ENCODE measurements around the gene ADAM17. TPM values are rescaled to one million over a fixed set of nuclear protein-coding genes. Genes with fewer than 3 reads are reported as not detected.

The ADAM17 gene
- total and polyA plus RNA-seq, 7 experiments from 2014 or later, result 9.3 to 45.2 (median 24.6) TPM

DNA sequence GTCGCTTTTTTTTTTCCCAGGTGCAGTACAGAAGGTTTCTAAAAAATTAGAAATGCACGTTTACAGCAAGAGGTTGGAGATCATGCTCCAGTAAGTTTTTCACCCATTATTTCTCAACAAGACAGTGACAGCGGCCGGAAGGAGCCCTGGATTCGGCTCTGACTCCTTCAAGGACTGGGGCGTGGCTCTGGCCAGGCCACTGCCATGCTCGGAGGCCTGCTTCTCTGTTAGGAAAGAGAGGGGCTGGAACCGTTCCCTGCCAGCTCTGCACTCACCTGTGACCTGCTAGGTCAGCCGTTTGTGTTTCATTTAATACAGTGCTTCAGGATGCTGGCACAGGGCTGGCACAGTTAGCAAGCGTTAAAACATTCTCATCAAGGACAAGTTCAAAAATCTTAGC, 87.9 kb downstream of the ADAM17 start:
- Histone ChIP-seq H3K27ac (ENCODE audit: low read depth, low read length) (no peak overlapping the region), H3K4me1 (ENCODE audit: control insufficient read depth in 2 of 2, insufficient read depth in 2 of 2, low read length in 2 of 2) (no peaks in the 10 kb centered on the region), H3K27me3 (ENCODE audit: control insufficient read depth in 2 of 2, insufficient read depth in 2 of 2, low read length in 2 of 2) (no peaks in the 10 kb centered on the region), H3K4me3 (ENCODE audit: low read length) (no peak overlapping the region), H3K36me3 (ENCODE audit: control insufficient read depth in 2 of 3, insufficient read depth in 3 of 3, low read length in 3 of 3) (peaks cover 0 to 23% (median 0%) of the 10 kb centered on the region in 3 experiments), H3K9me3 (ENCODE audit: control insufficient read depth in 2 of 3, low read length in 3 of 3) (no peaks in the 10 kb centered on the region)
- Mint-ChIP-seq H3K27me3 (no peaks in the 10 kb centered on the region), H3K4me1 (peaks cover 0 to 14% (median 2%) of the 10 kb centered on the region in 7 donors), H3K36me3 (peaks cover 4 to 29% (median 16%) of the 10 kb centered on the region in 5 donors), H3K4me3 (no peak overlapping the region), H3K9me3 (no peaks in the 10 kb centered on the region), H3K27ac (no peak overlapping the region)
- no peak for DNase-seq
- intact Hi-C loops (cut with micrococcal nuclease), result no loop called here
- no peak for ATAC-seq
- ChIA-PET CTCF (no interaction called here), POLR2A (interaction anchor here (1.5 kb wide), 1 partner anchor 43 kb away, joined by 3 read pairs; no protein-coding TSS in a partner anchor)

DNA sequence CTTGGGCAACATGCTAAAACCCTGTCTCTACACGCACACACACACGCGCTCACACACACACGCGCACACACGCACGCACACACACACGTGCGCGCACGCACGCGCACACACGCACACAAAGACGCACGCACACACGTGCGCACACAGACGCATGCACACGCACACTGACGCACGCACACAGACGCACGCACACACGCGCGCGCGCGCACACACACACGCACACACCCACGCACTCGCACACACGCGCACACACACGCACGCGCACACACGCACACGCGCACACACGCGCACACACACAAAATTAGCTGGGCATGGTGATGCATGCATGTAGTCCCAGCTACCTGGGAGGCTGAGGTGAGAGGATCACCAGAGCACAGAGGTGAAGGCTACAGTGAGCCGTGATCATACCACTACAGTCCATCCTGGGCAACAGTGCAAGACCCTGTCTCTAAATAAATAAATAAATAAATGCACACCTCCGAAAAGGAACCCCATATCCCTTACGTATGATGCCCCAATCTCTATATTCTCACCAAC, 89.4 kb downstream of the ADAM17 start:
- H3K27me3 ChIP-seq (ENCODE audit: control insufficient read depth in 2 of 2, insufficient read depth in 2 of 2, low read length in 2 of 2), result no peaks in the 10 kb centered on the region
- H3K27ac ChIP-seq (ENCODE audit: low read depth, low read length), result no peak overlapping the region
- Mint-ChIP-seq H3K36me3 (peaks cover 4 to 28% (median 17%) of the 10 kb centered on the region in 5 donors), H3K27ac (peak overlapping the region in 1 of 9 donors; percentile 34), H3K4me3 (no peak overlapping the region), H3K27me3 (no peaks in the 10 kb centered on the region), H3K4me1 (peaks cover 0 to 14% (median 0%) of the 10 kb centered on the region in 7 donors), H3K9me3 (no peaks in the 10 kb centered on the region)
- POLR2A ChIA-PET, result no interaction called here
- no peaks in the 10 kb centered on the region for H3K9me3 ChIP-seq (ENCODE audit: control insufficient read depth in 2 of 3, low read length in 3 of 3)
- no peak for ATAC-seq
- H3K36me3 ChIP-seq (ENCODE audit: control insufficient read depth in 2 of 3, insufficient read depth in 3 of 3, low read length in 3 of 3), result peaks cover 0 to 30% (median 0%) of the 10 kb centered on the region in 3 experiments
- intact Hi-C loops (cut with micrococcal nuclease), result no loop called here
- CTCF ChIA-PET, result no interaction called here
- H3K4me3 ChIP-seq (ENCODE audit: low read length), result no peak overlapping the region
- no peaks in the 10 kb centered on the region for H3K4me1 ChIP-seq (ENCODE audit: control insufficient read depth in 2 of 2, insufficient read depth in 2 of 2, low read length in 2 of 2)
- DNase-seq, result no peak

DNA sequence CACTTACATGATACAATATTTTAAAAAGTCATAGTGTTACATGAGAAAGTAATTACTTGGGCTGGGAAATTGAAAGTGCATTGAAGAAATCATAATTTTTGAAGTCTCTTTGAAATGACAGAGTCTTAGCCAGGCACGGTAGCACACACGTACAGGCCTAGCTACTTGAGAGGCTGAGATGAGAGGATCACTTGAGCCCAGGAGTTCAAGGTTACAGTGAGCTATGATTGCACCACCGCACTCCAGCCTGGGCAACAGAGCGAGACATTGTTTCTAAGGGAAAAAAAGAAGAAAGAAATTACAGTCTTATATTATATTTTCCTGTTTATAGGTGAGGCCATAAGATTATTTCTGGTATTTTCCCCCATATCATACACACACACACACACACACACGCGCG, 90.5 kb downstream of the ADAM17 start:
- H3K4me3 ChIP-seq (ENCODE audit: low read length), result no peak overlapping the region
- Mint-ChIP-seq H3K27ac (no peak overlapping the region), H3K9me3 (no peaks in the 10 kb centered on the region), H3K4me1 (peaks cover 0 to 14% (median 0%) of the 10 kb centered on the region in 7 donors), H3K27me3 (no peaks in the 10 kb centered on the region), H3K36me3 (peaks cover 4 to 32% (median 20%) of the 10 kb centered on the region in 5 donors), H3K4me3 (no peak overlapping the region)
- POLR2A ChIA-PET, result no interaction called here
- no peak overlapping the region for H3K27ac ChIP-seq (ENCODE audit: low read depth, low read length)
- no peaks in the 10 kb centered on the region for H3K4me1 ChIP-seq (ENCODE audit: control insufficient read depth in 2 of 2, insufficient read depth in 2 of 2, low read length in 2 of 2)
- no peaks in the 10 kb centered on the region for H3K27me3 ChIP-seq (ENCODE audit: control insufficient read depth in 2 of 2, insufficient read depth in 2 of 2, low read length in 2 of 2)
- ATAC-seq, result no peak
- DNase-seq, result no peak
- no peaks in the 10 kb centered on the region for H3K9me3 ChIP-seq (ENCODE audit: control insufficient read depth in 2 of 3, low read length in 3 of 3)
- H3K36me3 ChIP-seq (ENCODE audit: control insufficient read depth in 2 of 3, insufficient read depth in 3 of 3, low read length in 3 of 3), result peaks cover 0 to 38% (median 0%) of the 10 kb centered on the region in 3 experiments
- intact Hi-C loops (cut with micrococcal nuclease), result no loop called here
- CTCF ChIA-PET, result no interaction called here

DNA sequence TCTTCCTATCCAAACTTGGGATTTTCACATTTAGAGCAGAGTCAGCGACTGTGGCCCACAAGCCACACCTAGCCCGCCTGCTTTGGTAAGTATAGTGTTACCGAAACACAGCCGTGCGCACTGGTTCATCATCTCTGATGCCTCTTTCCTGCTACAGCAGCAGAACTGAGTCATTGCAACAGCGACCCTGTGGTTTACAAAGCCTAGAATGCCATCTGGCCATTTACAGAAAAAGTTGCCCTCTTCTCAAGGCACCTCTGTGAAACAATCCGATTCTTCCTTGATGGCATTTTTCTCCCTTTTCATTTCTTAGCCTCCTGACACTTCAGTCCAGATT, 92.0 kb downstream of the ADAM17 start:
- H3K27ac ChIP-seq (ENCODE audit: low read depth, low read length), result no peak overlapping the region
- POLR2A ChIA-PET, result no interaction called here
- H3K4me1 ChIP-seq (ENCODE audit: control insufficient read depth in 2 of 2, insufficient read depth in 2 of 2, low read length in 2 of 2), result no peaks in the 10 kb centered on the region
- Mint-ChIP-seq H3K27ac (peak overlapping the region in 1 of 9 donors; percentile 1), H3K4me3 (no peak overlapping the region), H3K36me3 (peaks cover 4 to 37% (median 20%) of the 10 kb centered on the region in 5 donors), H3K27me3 (no peaks in the 10 kb centered on the region), H3K4me1 (peaks cover 0 to 14% (median 0%) of the 10 kb centered on the region in 7 donors), H3K9me3 (no peaks in the 10 kb centered on the region)
- ATAC-seq (peak; percentile 60), DNase-seq (no peak)
- intact Hi-C loops (cut with micrococcal nuclease), result no loop called here
- peaks cover 0 to 31% (median 0%) of the 10 kb centered on the region in 3 experiments for H3K36me3 ChIP-seq (ENCODE audit: control insufficient read depth in 2 of 3, insufficient read depth in 3 of 3, low read length in 3 of 3)
- H3K4me3 ChIP-seq (ENCODE audit: low read length), result no peak overlapping the region
- CTCF ChIA-PET, result no interaction called here
- H3K9me3 ChIP-seq (ENCODE audit: control insufficient read depth in 2 of 3, low read length in 3 of 3), result no peaks in the 10 kb centered on the region
- H3K27me3 ChIP-seq (ENCODE audit: control insufficient read depth in 2 of 2, insufficient read depth in 2 of 2, low read length in 2 of 2), result no peaks in the 10 kb centered on the region

DNA sequence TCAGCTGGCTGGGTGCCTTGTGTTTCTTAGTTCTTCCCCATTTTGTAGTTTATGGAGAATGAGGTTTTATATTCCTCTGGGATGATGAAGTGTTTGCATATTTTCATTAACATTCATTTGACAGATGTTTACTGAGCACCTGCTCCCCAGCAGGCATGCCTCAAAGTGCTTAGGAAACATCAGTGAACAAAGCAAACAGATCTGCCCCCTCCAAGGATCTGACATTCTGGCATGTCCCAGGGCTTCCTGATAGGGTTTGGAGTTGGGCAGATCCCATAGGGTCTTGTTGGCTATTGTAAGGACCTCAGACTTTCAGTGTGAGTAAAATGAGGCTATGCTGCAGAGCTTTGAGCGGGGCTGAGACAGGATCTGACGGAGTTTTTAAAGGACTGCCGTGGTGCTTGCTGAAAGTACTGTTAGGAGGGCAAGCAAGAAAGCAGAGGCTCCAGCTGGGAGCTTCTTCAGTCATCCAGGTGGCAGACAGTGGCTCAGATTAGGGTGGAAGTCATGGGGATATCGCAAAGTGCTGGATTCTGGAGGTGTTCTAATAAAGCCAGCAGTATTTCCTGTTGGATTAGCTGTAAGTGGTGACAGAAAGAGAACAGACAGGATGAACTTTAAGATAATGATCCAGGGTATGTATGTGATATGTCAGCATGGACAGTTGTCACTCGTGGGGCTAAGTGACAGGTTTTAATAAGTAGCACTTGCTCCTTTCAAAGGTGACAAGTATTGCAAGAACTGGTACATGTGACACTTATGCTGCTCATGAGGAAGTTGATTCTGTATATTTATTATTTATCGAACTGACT, 92.5 kb downstream of the ADAM17 start:
- H3K9me3 Mint-ChIP-seq, result no peaks in the 10 kb centered on the region
- intact Hi-C loops (cut with micrococcal nuclease), result no loop called here
- H3K27ac Mint-ChIP-seq, result peak overlapping the region in 2 of 9 donors; percentile 9 to 56
- Histone ChIP-seq H3K4me1 (ENCODE audit: control insufficient read depth in 2 of 2, insufficient read depth in 2 of 2, low read length in 2 of 2) (no peaks in the 10 kb centered on the region), H3K36me3 (ENCODE audit: control insufficient read depth in 2 of 3, insufficient read depth in 3 of 3, low read length in 3 of 3) (peaks cover 0 to 34% (median 0%) of the 10 kb centered on the region in 3 experiments), H3K27me3 (ENCODE audit: control insufficient read depth in 2 of 2, insufficient read depth in 2 of 2, low read length in 2 of 2) (no peaks in the 10 kb centered on the region), H3K27ac (ENCODE audit: low read depth, low read length) (no peak overlapping the region), H3K4me3 (ENCODE audit: low read length) (no peak overlapping the region), H3K9me3 (ENCODE audit: control insufficient read depth in 2 of 3, low read length in 3 of 3) (no peaks in the 10 kb centered on the region)
- ChIA-PET CTCF (no interaction called here), POLR2A (no interaction called here)
- ATAC-seq, result peak; percentile 32
- peaks cover 0 to 14% (median 0%) of the 10 kb centered on the region in 7 donors for H3K4me1 Mint-ChIP-seq
- H3K27me3 Mint-ChIP-seq, result no peaks in the 10 kb centered on the region
- no peak for DNase-seq
- no peak overlapping the region for H3K4me3 Mint-ChIP-seq
- H3K36me3 Mint-ChIP-seq, result peaks cover 4 to 37% (median 20%) of the 10 kb centered on the region in 5 donors

DNA sequence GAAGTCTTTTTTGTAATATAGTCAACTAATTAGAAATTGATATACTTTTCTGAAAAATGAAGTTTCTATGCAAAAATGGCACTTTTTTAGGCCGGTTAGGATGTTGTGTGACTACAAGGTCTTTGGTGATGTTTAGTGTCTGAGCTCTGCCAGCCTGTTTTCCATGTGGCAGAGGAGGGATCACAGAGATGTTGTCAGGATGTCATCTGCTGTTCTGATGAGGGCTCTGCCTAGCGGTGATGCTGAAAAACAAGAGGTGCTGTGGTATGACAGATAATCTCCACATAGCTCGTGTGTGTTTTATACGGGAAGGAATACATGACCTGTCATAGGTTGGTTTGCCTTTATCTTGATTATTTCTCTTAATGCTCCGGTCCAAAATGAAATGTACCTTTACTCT, 93.3 kb downstream of the ADAM17 start:
- Mint-ChIP-seq H3K9me3 (no peaks in the 10 kb centered on the region), H3K27ac (no peak overlapping the region), H3K36me3 (peaks cover 4 to 33% (median 20%) of the 10 kb centered on the region in 5 donors), H3K4me3 (no peak overlapping the region), H3K4me1 (peaks cover 0 to 14% (median 0%) of the 10 kb centered on the region in 7 donors), H3K27me3 (no peaks in the 10 kb centered on the region)
- ChIA-PET CTCF (no interaction called here), POLR2A (no interaction called here)
- H3K27ac ChIP-seq (ENCODE audit: low read depth, low read length), result no peak overlapping the region
- intact Hi-C loops (cut with micrococcal nuclease), result no loop called here
- no peaks in the 10 kb centered on the region for H3K4me1 ChIP-seq (ENCODE audit: control insufficient read depth in 2 of 2, insufficient read depth in 2 of 2, low read length in 2 of 2)
- DNase-seq (no peak), ATAC-seq (no peak)
- no peaks in the 10 kb centered on the region for H3K9me3 ChIP-seq (ENCODE audit: control insufficient read depth in 2 of 3, low read length in 3 of 3)
- no peaks in the 10 kb centered on the region for H3K27me3 ChIP-seq (ENCODE audit: control insufficient read depth in 2 of 2, insufficient read depth in 2 of 2, low read length in 2 of 2)
- H3K36me3 ChIP-seq (ENCODE audit: control insufficient read depth in 2 of 3, insufficient read depth in 3 of 3, low read length in 3 of 3), result peaks cover 0 to 33% (median 0%) of the 10 kb centered on the region in 3 experiments
- H3K4me3 ChIP-seq (ENCODE audit: low read length), result no peak overlapping the region

DNA sequence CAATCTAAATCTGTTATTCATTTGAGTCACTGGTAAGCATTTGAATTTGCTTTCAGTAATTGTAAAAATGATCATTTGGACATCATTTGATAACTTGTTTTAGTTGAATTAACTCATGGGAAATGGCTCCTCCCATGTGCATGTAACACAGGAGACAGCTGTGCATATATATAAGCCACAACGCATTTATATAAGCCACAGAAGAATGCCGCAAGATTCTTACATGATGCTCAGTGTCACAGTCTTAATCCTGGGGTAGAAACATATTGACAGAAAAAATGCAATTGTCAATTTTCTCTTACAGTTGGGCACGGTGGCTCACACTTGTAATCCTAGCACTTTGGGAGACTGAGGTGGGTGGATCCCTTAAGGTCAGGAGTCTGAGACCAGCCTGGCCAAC, 94.6 kb downstream of the ADAM17 start:
- Histone ChIP-seq H3K9me3 (ENCODE audit: control insufficient read depth in 2 of 3, low read length in 3 of 3) (no peaks in the 10 kb centered on the region), H3K27me3 (ENCODE audit: control insufficient read depth in 2 of 2, insufficient read depth in 2 of 2, low read length in 2 of 2) (no peaks in the 10 kb centered on the region), H3K4me3 (ENCODE audit: low read length) (no peak overlapping the region), H3K4me1 (ENCODE audit: control insufficient read depth in 2 of 2, insufficient read depth in 2 of 2, low read length in 2 of 2) (no peaks in the 10 kb centered on the region), H3K27ac (ENCODE audit: low read depth, low read length) (no peak overlapping the region), H3K36me3 (ENCODE audit: control insufficient read depth in 2 of 3, insufficient read depth in 3 of 3, low read length in 3 of 3) (peaks cover 0 to 44% (median 0%) of the 10 kb centered on the region in 3 experiments)
- H3K27me3 Mint-ChIP-seq, result no peaks in the 10 kb centered on the region
- CTCF ChIA-PET, result no interaction called here
- ATAC-seq (no peak), DNase-seq (no peak)
- intact Hi-C loops (cut with micrococcal nuclease), result no loop called here
- no peak overlapping the region for H3K27ac Mint-ChIP-seq
- H3K36me3 Mint-ChIP-seq, result peaks cover 4 to 37% (median 23%) of the 10 kb centered on the region in 5 donors
- H3K4me1 Mint-ChIP-seq, result peaks cover 0 to 12% (median 0%) of the 10 kb centered on the region in 7 donors
- no peak overlapping the region for H3K4me3 Mint-ChIP-seq
- POLR2A ChIA-PET, result no interaction called here
- H3K9me3 Mint-ChIP-seq, result no peaks in the 10 kb centered on the region
